ENCODE data around the gene ZNRF2. TPM values are rescaled to one million over a fixed set of nuclear protein-coding genes. Genes with fewer than 3 reads are reported as not detected.

Gene ZNRF2
- total and polyA plus RNA-seq, 2 of the 4 experiments (the other 2 are of a cell fraction) = 0.31 to 0.54 TPM

- BruUV-seq (replicated peaks) = no TSS peak
- Histone ChIP-seq H2BK120ac (ENCODE audit: low read depth, low read length) (no peak overlapping the region), H2AK5ac (ENCODE audit: low read depth, low read length) (no peak overlapping the region), H4K91ac (ENCODE audit: insufficient read depth, low read depth, low read length) (no peak overlapping the region), H3K9ac (ENCODE audit: low read depth, low read length) (no peak overlapping the region), H3K27ac (ENCODE audit: insufficient read depth, low read length) (no peak overlapping the region), H4K20me1 (ENCODE audit: insufficient read depth, low read length) (no peaks in the 10 kb centered on the region), H2AK9ac (replicated peaks; ENCODE audit: low read depth, low read length, poor library complexity) (no peak overlapping the region), H3K4me3 (ENCODE audit: insufficient read depth, low read depth, low read length) (no peak overlapping the region), H3K18ac (ENCODE audit: low read depth, low read length) (no peak overlapping the region), H3K36me3 (ENCODE audit: control insufficient read depth, insufficient read depth, low read length) (no peaks in the 10 kb centered on the region), H3K14ac (replicated peaks; ENCODE audit: low read depth, low read length) (no peak overlapping the region), H3K56ac (ENCODE audit: extremely low read depth, insufficient read depth, low read length) (no peak overlapping the region), H3K23ac (ENCODE audit: low read depth, low read length) (no peak overlapping the region), H3K9me1 (ENCODE audit: insufficient read depth, low read length) (no peaks in the 10 kb centered on the region), H4K8ac (ENCODE audit: low read depth in 2 of 2, low read length in 2 of 2) (no peak overlapping the region), H3K4ac (ENCODE audit: low read depth, low read length) (no peak overlapping the region), H2BK5ac (ENCODE audit: low read depth, low read length, poor library complexity, severe bottlenecking) (no peak overlapping the region), H3K79me1 (ENCODE audit: low read depth in 1 of 2, low read length in 2 of 2) (no peaks in the 10 kb centered on the region), H3K27me3 (ENCODE audit: control insufficient read depth, insufficient read depth, low read length) (no peaks in the 10 kb centered on the region), H2BK15ac (ENCODE audit: low read depth, low read length) (no peak overlapping the region), H3K9me3 (ENCODE audit: control insufficient read depth, insufficient read depth, low read length) (no peaks in the 10 kb centered on the region), H3K4me2 (ENCODE audit: low read depth, low read length) (no peak overlapping the region), H2AFZ (replicated peaks; ENCODE audit: low read length, poor library complexity) (no peak overlapping the region), H3K4me1 (ENCODE audit: control insufficient read depth, insufficient read depth, low read length) (no peaks in the 10 kb centered on the region), H2BK20ac (ENCODE audit: low read depth, low read length) (no peak overlapping the region), H4K5ac (ENCODE audit: low read depth, low read length) (no peak overlapping the region)
- TF ChIP-seq POLR2A (IDR thresholded peaks at IDR 0.05; ENCODE audit: low read depth, low read length) (no peak), MAZ (IDR thresholded peaks at IDR 0.05; ENCODE audit: borderline replicate concordance, low read depth, low read length) (no peak), RCOR1 (IDR thresholded peaks at IDR 0.05; ENCODE audit: insufficient replicate concordance, low read length) (no peak), MAFK (IDR thresholded peaks at IDR 0.05; ENCODE audit: low read depth, low read length) (no peak), MXI1 (IDR thresholded peaks at IDR 0.05; ENCODE audit: borderline replicate concordance, low read depth, low read length) (no peak), SMC3 (IDR thresholded peaks at IDR 0.05; ENCODE audit: low read depth, low read length) (no peak), CHD1 (IDR thresholded peaks at IDR 0.05; ENCODE audit: low read depth, low read length) (no peak)
- TF ChIP-seq, protein P1, sequence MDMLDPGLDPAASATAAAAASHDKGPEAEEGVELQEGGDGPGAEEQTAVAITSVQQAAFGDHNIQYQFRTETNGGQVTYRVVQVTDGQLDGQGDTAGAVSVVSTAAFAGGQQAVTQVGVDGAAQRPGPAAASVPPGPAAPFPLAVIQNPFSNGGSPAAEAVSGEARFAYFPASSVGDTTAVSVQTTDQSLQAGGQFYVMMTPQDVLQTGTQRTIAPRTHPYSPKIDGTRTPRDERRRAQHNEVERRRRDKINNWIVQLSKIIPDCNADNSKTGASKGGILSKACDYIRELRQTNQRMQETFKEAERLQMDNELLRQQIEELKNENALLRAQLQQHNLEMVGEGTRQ (IDR thresholded peaks at IDR 0.05; ENCODE audit: low read depth, low read length) = no peak
- POLR2A ChIA-PET (ENCODE audit: unreplicated experiment) = interaction anchor here (0.6 kb wide), 1 partner anchor 68 kb away, joined by 3 read pairs; no protein-coding TSS in a partner anchor
- DNase-seq = no peak
- in situ Hi-C loops (cut with MboI; ENCODE audit: low sequenced_read_pairs) = no loop called here
- no peak for ATAC-seq (ENCODE audit: low read depth)
- CTCF ChIA-PET = no interaction called here
- WGBS, 2 experiments (ENCODE audit: extremely low coverage in 2 of 2, insufficient read length in 1 of 2) = 80% methylated on average over 1 of the region's 8 CpGs; no CpG with 5 or more reads in 1 of the 2 experiments
- intact Hi-C loops (cut with micrococcal nuclease) = no loop called here
- dilution Hi-C loops (cut with HindIII; ENCODE audit: low sequenced_read_pairs, unreplicated experiment) = no loop called here
Measured at GRCh38 chr7:30390736-30391636, 106.6 kb downstream of the ZNRF2 start.

Measured in IMR-90 (cell line).